Muscle layer of colon (tissue), 2 donors: Measurements from ENCODE around the gene ITPKB.

ENCODE experiments used
- H3K27ac ChIP-seq: one replicate; pipeline ENCODE4 v1.7.0; 2013; ENCODE audit warnings: low read depth, mild to moderate bottlenecking, low read length, moderate library complexity
- H3K27me3 ChIP-seq, 2 donors: one replicate each; pipeline ENCODE4 v1.7.0; 2013; ENCODE audit warnings: low read length in 2 of 2, mild to moderate bottlenecking in 2 of 2; ENCODE audit not compliant: insufficient read depth in 2 of 2, control insufficient read depth in 1 of 2
- H3K36me3 ChIP-seq: one replicate; pipeline ENCODE4 v1.7.0; 2013; ENCODE audit warnings: mild to moderate bottlenecking, low read length; ENCODE audit not compliant: insufficient read depth
- H3K4me1 ChIP-seq: one replicate; pipeline ENCODE4 v1.7.0; 2013; ENCODE audit warnings: mild to moderate bottlenecking, low read length; ENCODE audit not compliant: insufficient read depth
- H3K4me3 ChIP-seq, 2 donors: one replicate each; pipeline ENCODE4 v1.7.0; 2013; ENCODE audit warnings: low read length in 2 of 2, low read depth in 1 of 2, mild to moderate bottlenecking in 1 of 2, moderate library complexity in 1 of 2
- H3K9ac ChIP-seq: one replicate; pipeline ENCODE4 v1.7.0; 2013; ENCODE audit warnings: low read length
- H3K9me3 ChIP-seq: one replicate; pipeline ENCODE4 v1.7.0; 2013; ENCODE audit warnings: mild to moderate bottlenecking, low read length
- donor health status: abdominal sarcoma.
- donor health status: Adenocarcinoma of cecum.

The ITPKB gene

DNA sequence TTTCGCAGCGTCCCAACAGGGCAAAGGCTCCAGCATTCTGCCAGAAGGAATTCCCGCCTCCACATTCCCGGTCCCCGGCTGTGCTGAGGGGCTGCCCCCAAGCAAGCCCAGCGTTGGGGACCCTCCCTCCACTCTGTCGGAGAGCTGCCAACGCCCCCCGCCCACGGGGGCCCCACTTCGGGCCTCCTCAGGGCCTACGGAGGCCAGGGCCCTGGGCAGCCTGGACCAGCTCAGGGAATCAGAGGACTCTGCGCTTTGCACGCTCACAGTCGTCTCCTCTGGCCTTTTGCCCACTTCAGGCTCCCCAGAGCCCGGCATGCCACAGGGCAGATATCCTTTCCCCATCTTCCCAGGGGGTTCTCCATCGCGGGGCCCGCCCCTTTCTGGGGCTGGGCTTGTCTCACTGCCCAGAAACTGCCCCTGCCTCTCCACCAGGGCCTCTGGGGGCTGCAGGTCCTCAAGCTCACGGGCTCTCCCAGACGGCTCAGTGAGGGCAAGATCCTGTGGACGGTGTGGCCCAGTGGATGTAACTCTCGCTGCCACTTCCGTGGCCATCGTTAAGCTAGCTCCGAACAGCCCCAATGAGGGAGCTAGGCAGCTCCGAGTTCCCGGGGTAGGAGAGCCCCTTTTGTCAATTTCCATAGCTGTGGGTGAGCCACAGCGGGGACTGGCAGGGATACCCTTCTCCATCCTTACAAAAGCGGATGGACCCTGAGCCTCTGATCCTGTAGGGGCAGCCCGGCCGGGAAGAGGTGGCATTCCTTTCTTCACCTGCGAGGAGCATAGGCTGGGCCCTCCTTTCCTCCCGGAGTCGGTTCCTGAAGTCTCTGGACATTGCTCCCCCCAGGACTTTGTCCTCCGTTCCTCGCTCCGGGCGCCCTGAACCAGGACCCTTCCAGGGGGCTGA lies 2.8 kb downstream of the ITPKB start:
- Histone ChIP-seq H3K4me3 (peak overlapping the region; percentile 61 to 92), H3K9me3 (no peaks in the 10 kb centered on the region), H3K4me1 (peaks cover 59% of the 10 kb centered on the region), H3K9ac (peak overlapping the region; percentile 53), H3K36me3 (peaks cover 26% of the 10 kb centered on the region), H3K27me3 (no peaks in the 10 kb centered on the region), H3K27ac (peak overlapping the region; percentile 98)

DNA sequence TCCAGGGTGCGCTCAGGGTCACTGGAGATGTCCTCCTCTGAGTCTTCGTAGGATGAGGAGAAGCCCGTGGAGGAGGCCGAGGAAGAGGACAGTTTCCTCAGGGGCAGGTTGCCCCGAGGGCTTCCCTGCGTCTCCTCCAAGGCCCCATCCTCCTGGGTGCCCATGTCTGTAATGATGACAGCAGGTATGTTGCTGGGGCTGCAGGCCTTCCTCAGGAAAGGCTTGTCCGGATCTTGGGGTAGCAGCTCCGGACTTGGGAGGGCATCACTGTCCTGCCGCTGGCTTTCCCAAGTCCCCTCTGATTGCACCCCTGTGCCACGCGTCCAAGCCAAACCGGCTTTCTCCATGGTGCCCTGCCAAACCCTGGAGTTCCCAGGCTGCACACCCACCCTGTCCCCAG lies 3.5 kb downstream of the ITPKB start:
- Histone ChIP-seq H3K27me3 (no peaks in the 10 kb centered on the region), H3K4me1 (peaks cover 66% of the 10 kb centered on the region), H3K4me3 (peak overlapping the region; percentile 61 to 92), H3K36me3 (peaks cover 26% of the 10 kb centered on the region), H3K9ac (peak overlapping the region; percentile 52), H3K9me3 (no peaks in the 10 kb centered on the region), H3K27ac (peak overlapping the region; percentile 98)

DNA sequence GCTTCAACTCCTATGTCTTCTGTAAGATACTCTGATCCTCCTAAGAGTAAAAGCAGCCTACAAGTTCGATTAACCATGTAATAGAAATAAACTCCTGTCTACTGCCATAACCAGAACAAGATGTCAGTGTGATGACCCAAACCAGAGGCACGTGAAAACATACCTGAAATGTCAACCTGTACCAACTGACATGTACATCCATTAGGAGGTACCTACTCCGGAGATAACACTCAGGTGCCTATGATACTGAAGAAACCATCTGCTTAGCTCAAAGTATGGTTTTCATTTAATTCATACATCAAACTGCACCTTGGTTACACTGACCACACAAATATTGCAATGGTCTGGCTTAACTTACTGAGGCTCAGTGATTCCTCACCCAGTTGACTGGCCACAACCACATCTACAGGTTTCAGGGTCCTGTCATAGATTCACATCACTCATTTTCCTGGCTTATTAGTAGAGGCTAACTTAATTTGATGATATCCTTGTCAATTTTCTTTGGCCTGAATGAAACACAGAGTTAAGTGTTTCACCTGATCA lies 4.4 kb downstream of the ITPKB start:
- Histone ChIP-seq H3K9ac (peak overlapping the region; percentile 52), H3K27ac (peak overlapping the region; percentile 98), H3K36me3 (peaks cover 26% of the 10 kb centered on the region), H3K4me1 (peaks cover 60% of the 10 kb centered on the region), H3K27me3 (no peaks in the 10 kb centered on the region), H3K4me3 (peak overlapping the region in 1 of 2 donors; percentile 92), H3K9me3 (no peaks in the 10 kb centered on the region)

DNA sequence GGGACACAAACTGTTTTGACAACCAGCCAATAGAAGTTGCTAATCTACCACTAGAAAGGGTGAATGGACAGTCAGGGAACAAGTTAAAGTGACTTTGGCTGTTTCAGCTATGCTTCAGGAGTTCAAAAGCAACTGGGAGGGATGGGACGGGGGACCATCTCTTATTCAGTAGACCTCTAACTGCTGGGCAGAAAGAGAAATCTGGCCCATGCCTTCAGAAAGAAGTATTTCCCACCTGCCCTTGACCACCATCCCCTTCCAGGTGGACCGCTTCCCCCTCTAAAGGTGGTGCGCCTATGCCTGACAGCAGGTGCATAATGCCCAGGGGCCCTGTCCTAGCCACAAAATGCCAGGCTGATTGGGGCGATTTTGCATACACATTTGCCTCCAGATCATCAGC lies 5.2 kb downstream of the ITPKB start:
- Histone ChIP-seq H3K9me3 (no peaks in the 10 kb centered on the region), H3K27ac (peak overlapping the region; percentile 98), H3K36me3 (peaks cover 28% of the 10 kb centered on the region), H3K4me1 (peaks cover 59% of the 10 kb centered on the region), H3K9ac (peak overlapping the region; percentile 52), H3K27me3 (no peaks in the 10 kb centered on the region), H3K4me3 (peak overlapping the region; percentile 43 to 92)

DNA sequence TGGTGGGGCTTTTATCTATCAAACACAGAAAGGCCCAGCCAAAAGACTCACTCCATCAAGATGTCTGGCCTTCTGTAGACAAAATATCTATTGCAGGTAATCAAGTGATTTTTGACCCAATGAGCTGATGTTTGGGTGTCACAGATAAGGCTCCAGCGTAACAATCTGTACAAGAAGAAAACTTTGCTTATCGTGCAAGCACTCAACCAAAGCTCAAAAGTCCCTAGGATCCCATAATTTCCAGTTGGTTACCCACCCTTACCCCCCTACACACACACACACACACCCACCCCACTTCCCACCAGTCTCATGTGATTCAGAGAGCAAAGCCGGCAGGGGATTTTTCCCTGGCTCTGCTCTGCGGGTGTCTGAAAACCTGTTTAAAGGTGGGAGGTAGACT lies 5.8 kb downstream of the ITPKB start:
- H3K27me3 ChIP-seq = no peaks in the 10 kb centered on the region
- peak overlapping the region; percentile 52 for H3K9ac ChIP-seq
- no peaks in the 10 kb centered on the region for H3K9me3 ChIP-seq
- peak overlapping the region; percentile 98 for H3K27ac ChIP-seq
- peak overlapping the region in 1 of 2 donors; percentile 92 for H3K4me3 ChIP-seq
- H3K36me3 ChIP-seq = peaks cover 32% of the 10 kb centered on the region
- peaks cover 65% of the 10 kb centered on the region for H3K4me1 ChIP-seq

DNA sequence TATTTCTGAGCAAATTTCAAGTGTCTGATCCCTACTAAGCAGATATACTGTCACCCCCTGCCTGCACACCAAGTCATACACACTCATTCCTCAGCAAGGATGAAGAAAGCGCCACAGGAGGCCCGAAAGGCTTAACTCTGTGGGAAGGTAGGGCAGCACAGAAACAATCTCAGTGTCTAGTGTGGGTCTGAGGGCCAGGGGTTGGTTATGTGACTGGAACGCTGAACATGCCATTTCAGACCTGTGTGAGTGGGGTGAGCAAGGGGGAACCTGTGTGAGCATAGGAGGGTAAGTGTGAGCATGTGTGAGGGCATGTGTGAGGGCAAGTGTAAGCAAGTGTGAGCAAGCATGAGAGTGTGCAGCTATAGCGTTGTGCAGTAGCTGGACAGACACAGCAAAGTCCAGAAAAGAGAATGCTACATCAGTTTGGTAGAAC lies 6.2 kb downstream of the ITPKB start:
- Histone ChIP-seq H3K4me1 (peaks cover 69% of the 10 kb centered on the region), H3K4me3 (peak overlapping the region in 1 of 2 donors; percentile 92), H3K27ac (peak overlapping the region; percentile 81), H3K9ac (peak overlapping the region; percentile 52), H3K9me3 (no peaks in the 10 kb centered on the region), H3K36me3 (peaks cover 32% of the 10 kb centered on the region), H3K27me3 (no peaks in the 10 kb centered on the region)

DNA sequence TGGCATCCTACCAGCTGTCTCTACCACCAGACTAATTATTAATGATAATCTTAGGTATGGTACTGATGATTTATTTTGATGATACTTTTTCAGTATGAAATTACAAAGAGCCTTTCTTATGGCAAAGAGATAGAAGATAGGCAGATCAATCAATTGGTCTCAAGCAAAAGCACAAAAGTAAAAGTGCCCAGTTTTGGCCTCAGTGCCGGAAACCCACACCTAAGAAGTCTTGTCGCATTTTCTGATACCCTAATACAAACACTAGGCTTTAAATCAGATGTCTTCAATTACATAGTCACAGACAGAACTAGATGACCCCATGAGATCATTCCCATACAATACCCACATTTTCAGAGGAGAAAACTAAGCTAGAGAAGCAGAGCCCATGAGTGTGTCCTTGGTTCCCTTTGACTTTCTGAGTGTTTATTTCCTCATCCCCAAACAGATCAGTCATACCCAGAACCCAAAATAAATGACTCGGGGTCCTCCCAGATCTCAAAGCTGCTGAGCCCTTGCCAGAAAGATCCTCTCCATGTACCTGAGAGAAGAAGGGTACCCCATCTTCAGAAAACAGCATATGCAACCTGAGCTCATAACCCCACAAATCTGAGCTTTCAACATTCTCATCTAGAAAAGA lies 7.7 kb downstream of the ITPKB start:
- Histone ChIP-seq H3K9me3 (no peaks in the 10 kb centered on the region), H3K9ac (no peak overlapping the region), H3K4me1 (peaks cover 79% of the 10 kb centered on the region), H3K27me3 (no peaks in the 10 kb centered on the region), H3K27ac (no peak overlapping the region), H3K4me3 (peak overlapping the region in 1 of 2 donors; percentile 9), H3K36me3 (peaks cover 28% of the 10 kb centered on the region)

DNA sequence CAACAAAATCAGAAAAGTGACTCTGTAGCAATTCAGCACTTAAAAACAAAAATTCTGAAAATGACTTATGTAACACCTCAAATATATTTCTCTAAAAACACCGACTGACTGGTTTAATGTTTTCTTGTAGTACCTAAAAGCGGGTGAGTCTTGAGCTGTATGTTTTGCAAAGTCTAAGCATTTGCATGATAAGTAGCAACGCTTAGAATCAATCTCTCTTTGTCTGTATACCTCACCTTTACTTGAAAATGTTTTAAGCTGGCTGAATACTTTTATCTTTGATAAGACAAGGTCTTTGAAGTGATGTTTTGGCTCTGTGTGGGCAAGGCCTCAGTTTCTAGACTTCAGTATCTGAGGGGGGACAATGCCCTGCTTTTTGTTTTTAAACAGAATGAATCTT lies 8.2 kb downstream of the ITPKB start:
- Histone ChIP-seq H3K27me3 (no peaks in the 10 kb centered on the region), H3K4me3 (no peak overlapping the region), H3K36me3 (peaks cover 26% of the 10 kb centered on the region), H3K27ac (no peak overlapping the region), H3K4me1 (peaks cover 78% of the 10 kb centered on the region), H3K9me3 (no peaks in the 10 kb centered on the region), H3K9ac (no peak overlapping the region)

DNA sequence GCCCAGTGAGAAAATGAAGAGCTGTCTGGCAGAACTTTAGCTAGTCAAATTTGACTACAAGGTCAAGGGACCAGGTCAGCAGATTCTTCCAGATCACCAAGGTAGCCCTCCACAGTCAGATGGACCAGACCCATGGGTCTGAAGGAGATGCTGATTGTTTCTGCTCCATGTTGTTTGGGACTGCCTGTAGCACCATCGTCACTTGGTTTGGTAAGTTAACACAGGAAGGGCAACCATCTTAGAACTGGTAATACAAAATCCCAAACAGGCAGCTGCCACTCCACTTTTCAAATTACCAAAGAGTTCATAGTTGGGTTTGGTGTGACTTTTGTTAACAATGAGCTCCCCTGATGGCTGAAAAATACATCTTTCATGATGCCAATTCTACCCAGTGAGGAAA lies 9.0 kb downstream of the ITPKB start:
- Histone ChIP-seq H3K36me3 (peaks cover 26% of the 10 kb centered on the region), H3K4me1 (peaks cover 78% of the 10 kb centered on the region)

DNA sequence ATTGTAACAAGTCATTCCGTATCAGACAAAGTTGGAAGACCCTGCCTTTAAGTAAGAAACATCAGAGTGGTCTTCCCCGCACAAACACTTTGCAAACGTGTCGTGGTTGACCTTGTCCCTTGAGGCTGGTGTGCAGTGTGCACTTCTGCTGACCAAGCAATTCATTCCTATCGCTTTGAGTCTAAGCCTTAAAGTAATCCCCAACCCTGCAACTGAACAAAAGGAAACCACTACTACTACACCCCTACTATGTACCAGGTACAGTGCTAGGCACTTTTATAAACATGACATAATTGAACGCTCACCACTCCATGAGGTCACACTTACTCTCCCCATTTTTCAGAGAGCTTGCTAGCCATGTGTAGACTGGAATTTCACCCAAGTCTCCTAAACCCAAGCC lies 10.6 kb downstream of the ITPKB start:
- Histone ChIP-seq H3K4me3 (no peak overlapping the region), H3K27ac (no peak overlapping the region), H3K36me3 (peaks cover 29% of the 10 kb centered on the region)

More for the DNA sequence above, 9.0 kb downstream of the ITPKB start:
- Histone ChIP-seq H3K4me3 (no peak overlapping the region), H3K9ac (no peak overlapping the region), H3K27ac (no peak overlapping the region), H3K27me3 (no peaks in the 10 kb centered on the region), H3K9me3 (no peaks in the 10 kb centered on the region)

DNA sequence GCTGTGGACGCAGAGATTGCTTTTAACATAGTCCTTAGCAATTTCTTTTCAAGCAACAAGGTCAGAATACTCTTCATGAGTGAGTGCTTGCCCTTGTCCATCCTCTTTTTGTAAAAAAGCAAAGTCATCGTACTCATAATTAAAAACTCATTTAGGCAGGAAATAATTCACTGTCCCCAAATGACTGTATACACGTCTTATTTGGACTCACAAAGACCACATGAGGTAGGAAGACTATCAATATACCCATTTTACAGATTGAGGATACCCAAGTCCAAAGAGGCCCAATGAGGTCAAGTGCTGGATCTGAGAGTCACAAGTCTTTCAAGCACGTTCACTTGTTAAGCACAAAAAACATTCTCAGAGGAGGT lies 13.2 kb downstream of the ITPKB start:
- H3K9me3 ChIP-seq = no peaks in the 10 kb centered on the region
- no peak overlapping the region for H3K4me3 ChIP-seq
- peaks cover 74% of the 10 kb centered on the region for H3K4me1 ChIP-seq
- H3K36me3 ChIP-seq = peaks cover 38% of the 10 kb centered on the region
- H3K27me3 ChIP-seq = no peaks in the 10 kb centered on the region
- H3K27ac ChIP-seq = no peak overlapping the region
- H3K9ac ChIP-seq = no peak overlapping the region

More for the DNA sequence above, 10.6 kb downstream of the ITPKB start:
- Histone ChIP-seq H3K9ac (no peak overlapping the region), H3K27me3 (no peaks in the 10 kb centered on the region), H3K9me3 (no peaks in the 10 kb centered on the region), H3K4me1 (peaks cover 80% of the 10 kb centered on the region)
